Measurements from ENCODE around the gene JAG1. TPM values are rescaled to one million over a fixed set of nuclear protein-coding genes. Genes with fewer than 3 reads are reported as not detected.
A peak's percentile ranks its signal among the peaks of the same experiment; 100 is the strongest.

Gene JAG1
- total RNA-seq, 4 donors from 2014 or later = 64.2 to 153 (median 85.7) TPM

DNA sequence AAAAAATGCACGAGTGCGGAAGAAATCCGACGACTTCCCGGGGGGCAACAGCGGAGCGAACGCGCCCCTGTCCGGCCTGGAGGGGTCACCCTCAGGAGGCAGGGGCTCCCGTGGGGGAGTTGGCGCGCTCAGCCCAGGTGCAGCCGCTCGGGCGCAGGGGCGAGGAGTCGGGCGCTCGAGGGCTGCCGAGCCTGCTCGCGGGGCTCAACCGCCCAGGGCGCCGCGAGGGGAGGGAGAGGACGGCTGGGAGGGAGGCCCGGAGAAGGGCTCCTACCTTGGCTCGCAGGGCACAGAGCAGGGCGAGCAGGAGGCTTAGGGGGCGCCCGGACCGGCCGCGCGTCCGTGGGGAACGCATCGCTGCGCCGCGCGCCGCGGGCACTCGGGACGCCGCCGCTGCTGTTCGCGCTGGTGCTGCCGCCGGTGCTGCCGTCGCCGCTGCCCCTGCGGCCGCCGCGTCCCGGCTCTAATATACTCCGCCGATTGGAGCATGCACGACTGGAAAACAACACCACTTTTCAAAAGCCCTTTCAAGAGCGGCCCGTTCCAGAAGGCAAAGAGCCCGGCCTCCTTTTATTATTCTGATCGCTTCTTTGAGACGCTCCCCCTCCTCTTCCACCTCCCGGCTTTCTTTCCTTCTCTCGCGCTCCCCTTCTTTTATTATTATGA is 490 bp downstream of the JAG1 start:
- TF ChIP-seq, protein P1, sequence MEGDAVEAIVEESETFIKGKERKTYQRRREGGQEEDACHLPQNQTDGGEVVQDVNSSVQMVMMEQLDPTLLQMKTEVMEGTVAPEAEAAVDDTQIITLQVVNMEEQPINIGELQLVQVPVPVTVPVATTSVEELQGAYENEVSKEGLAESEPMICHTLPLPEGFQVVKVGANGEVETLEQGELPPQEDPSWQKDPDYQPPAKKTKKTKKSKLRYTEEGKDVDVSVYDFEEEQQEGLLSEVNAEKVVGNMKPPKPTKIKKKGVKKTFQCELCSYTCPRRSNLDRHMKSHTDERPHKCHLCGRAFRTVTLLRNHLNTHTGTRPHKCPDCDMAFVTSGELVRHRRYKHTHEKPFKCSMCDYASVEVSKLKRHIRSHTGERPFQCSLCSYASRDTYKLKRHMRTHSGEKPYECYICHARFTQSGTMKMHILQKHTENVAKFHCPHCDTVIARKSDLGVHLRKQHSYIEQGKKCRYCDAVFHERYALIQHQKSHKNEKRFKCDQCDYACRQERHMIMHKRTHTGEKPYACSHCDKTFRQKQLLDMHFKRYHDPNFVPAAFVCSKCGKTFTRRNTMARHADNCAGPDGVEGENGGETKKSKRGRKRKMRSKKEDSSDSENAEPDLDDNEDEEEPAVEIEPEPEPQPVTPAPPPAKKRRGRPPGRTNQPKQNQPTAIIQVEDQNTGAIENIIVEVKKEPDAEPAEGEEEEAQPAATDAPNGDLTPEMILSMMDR (IDR thresholded peaks at IDR 0.05) = no peak
- ATAC-seq (ENCODE audit: low FRiP score) (no peak), DNase-seq (ENCODE audit: low spot score) (no peak)

DNA sequence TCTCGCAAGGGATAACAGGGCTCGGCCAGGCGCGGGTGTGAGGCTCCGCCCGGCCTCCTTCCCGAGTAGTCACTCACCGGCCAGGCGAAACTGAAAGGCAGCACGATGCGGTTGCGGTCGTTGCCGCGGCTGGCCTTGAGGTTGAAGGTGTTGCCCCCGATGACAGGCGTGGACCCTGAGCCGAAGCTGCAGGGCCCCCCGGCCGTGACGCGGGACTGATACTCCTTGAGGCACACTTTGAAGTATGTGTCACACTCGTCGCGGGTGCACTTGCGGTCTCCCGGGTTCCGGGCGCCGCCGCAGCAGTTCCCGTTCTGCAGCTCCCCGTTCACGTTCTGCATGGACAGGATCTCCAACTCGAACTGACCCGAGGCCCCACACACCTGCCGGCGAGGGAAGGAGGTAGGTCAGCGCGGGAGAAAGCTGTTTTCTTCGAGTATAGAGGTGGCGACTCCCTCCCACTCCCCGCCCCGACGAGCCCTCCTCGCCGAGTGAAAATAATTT is 1.1 kb downstream of the JAG1 start:
- ATAC-seq (ENCODE audit: low FRiP score) = no peak
- no peak for DNase-seq (ENCODE audit: low spot score)

DNA sequence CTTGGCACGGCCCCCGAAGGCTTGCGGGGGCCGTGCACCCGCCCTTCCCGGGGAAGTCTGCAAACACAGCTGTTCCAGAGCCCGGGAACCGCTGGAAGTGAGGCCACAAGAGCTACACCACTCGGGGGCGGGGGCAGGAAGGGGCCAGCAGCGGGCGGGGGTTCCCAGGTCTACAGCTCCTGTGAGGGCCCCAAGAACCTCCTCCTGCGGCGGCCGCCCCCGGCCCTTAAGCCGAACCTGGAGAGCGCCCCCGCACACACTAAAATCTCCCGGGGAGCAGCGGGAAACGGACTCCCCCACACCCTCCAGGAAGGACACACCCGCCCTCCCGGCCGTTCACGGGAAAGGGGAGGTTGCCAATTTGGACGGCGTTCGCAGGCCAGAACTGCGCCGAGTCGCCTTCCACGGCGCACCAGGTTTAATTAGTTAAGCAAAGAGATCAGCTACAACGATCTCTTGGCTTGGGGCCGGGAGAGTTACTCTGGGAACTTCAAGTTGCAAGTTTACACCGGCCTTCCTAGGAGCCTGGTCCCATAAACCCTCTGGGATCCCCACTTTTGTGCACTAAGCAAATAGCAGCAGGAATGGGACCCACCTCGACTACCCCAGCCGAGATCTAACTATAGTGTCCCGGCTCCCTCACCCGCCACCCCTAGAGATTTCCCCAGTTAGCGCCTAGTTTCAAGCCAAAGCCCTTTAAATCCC is 1.7 kb downstream of the JAG1 start:
- TF ChIP-seq, protein P1 (IDR thresholded peaks at IDR 0.05) = no peak
- DNase-seq (ENCODE audit: low spot score) = no peak
- ATAC-seq (ENCODE audit: low FRiP score) = peak; percentile 48

More for the DNA sequence above, 1.1 kb downstream of the JAG1 start:
- TF ChIP-seq, protein P1 (IDR thresholded peaks at IDR 0.05) = no peak

DNA sequence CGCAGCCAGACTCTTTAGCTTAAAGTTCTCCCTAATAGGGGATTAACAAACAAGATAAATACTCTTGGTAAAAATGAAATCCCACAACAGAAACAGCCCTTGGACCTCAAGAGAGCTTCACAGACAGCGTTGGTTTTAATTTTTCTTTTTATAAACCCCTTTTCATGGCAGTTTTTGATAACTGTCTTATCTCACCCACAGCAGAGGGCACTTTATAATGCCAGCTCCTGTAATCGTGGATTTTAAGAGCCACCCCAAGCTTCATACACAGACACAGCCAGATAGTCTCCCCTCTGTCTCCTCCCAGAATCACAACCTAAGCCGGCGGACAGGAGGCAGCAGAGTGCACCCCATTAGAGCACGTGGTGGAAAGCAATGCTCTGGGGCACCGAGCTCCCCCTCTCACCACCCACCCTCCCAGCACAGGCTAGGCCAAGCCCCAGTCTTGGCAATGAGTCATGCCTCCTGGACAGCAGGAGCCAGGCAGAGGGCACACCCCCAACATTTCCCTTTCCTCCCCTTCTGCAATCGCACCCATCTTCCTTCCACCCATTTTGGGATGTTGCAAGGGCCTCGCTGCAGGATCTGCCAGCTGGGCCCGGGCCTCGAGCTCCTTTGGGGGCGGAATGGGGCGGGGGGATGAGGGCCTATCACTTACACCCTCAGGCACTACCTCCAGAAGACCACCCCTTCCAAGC is 2.4 kb downstream of the JAG1 start:
- TF ChIP-seq, protein P1 (IDR thresholded peaks at IDR 0.05) = peak in 1 of 3 donors; percentile 31
- DNase-seq (ENCODE audit: low spot score) (no peak), ATAC-seq (ENCODE audit: low FRiP score) (peak; percentile 83)

DNA sequence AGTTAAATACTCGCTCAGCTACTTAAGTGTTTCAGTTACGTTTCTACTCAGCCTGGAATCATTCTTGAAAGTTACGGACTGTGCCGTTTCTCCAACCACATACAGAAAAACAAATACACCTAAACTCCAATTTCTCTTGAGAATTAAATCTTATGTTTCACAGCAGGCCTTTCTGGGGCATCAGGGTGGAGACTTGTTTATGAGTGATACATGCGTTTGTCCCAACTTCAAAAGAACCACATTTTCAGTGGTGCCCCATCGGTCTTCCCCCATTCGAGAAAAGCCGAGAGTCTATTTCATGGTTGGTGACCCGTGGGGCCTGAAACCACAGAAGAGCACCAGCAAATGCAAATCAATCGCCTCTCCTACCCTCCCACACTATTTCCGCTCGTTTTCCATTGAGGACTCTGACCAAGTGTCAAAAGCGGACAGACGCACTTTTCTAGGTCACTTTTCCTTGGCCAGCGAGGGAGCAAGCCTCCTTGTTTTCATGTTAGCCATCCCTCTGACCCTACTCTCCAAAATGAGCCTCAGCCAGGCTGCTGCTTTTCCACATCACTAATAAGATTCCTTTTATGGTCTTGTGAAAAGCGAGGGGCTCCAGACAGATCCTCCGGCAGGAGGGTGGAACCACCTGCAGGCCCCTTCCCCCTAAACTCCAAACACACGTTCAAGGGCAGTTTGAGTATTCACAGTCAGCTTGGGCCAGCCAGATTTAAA is 3.1 kb downstream of the JAG1 start:
- TF ChIP-seq, protein P1 (IDR thresholded peaks at IDR 0.05) = no peak
- no peak for ATAC-seq (ENCODE audit: low FRiP score)
- DNase-seq (ENCODE audit: low spot score) = no peak

DNA sequence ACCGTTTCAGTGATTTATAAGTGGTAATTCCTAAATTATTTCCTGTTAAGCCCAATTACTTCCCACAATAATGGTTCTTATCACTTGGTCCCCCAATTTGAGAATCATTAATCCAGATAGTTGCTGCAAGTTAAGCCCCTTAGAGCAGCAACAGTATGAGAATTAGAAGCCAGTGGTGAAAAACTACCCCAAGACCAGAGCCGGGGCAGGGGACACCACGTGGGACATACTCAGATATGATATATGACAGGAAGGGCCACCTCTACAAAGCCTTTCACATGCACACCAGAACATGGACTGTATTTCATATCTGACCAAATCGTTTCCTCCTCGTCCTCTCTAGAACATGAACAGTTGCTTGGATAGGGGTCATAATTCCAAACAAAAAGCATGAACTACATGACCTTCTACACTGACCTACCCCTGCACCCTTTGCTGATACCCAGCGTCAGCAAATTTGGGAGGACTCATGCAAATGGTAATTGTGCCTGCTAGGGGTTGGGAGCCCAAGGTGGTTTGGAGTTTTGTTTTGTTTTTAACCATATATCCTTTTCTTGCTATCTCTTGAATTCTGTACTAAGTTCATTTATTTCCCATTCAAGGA is 3.9 kb downstream of the JAG1 start:
- DNase-seq (ENCODE audit: low spot score) (no peak), ATAC-seq (ENCODE audit: low FRiP score) (no peak)
- TF ChIP-seq, protein P1 (IDR thresholded peaks at IDR 0.05) = no peak

Data from omental fat pad (tissue), 4 donors.